T-cell (primary cell): ENCODE data around the gene SLC2A10. TPM values are rescaled to one million over a fixed set of nuclear protein-coding genes. Genes with fewer than 3 reads are reported as not detected.
A peak's percentile ranks its signal among the peaks of the same experiment; 100 is the strongest.

Source experiments
- ATAC-seq, 4 experiments: fragments of 200-7000 bp in 3 of 4; fragments of 150-1000 bp in 1 of 4; cut with Tn5 transposase; replicated peaks in 1 of 4; 1 replicate in 3 of 4; 2 replicates in 1 of 4; pipeline ENCODE4 v1.10.0; 2021; ENCODE audit warnings: moderate library complexity in 3 of 4, mild to moderate bottlenecking in 2 of 4, moderate number of reproducible peaks in 1 of 4
- CTCF ChIA-PET, 2 donors: fragments of 300-600 bp; sonication (Branson Sonifier 250); formaldehyde crosslinking; loops; one replicate each; lab custom pipeline; 2022; ENCODE audit warnings: antibody characterized with exemption in 2 of 2; lab: Charles Lee
- POLR2A ChIA-PET, 2 donors: fragments of 300-600 bp; sonication (Branson Sonifier 250); formaldehyde crosslinking; loops; one replicate each; lab custom pipeline; 2022; ENCODE audit warnings: antibody characterized with exemption in 2 of 2; lab: Charles Lee
- DNase-seq, 35 experiments: peaks; one replicate each; pipeline versions ENCODE4 v3.0.0 to v3.0.0-alpha.2; 2013 to 2023
- H3K27ac ChIP-seq: one replicate; pipeline ENCODE4 v1.5.1; 2013; ENCODE audit warnings: low read length
- H3K27me3 ChIP-seq, 2 experiments: replicated peaks in 1 of 2; 1 replicate in 1 of 2; 2 replicates in 1 of 2; pipeline versions ENCODE4 v1.6.1 to v1.7.0; 2013; ENCODE audit warnings: low read length in 1 of 2, mixed read lengths in 1 of 2; ENCODE audit not compliant: control insufficient read depth in 2 of 2, insufficient read depth in 2 of 2; ENCODE audit errors: extremely low read depth in 1 of 2
- H3K36me3 ChIP-seq, 2 donors: 1 replicate in 1 of 2; 2 replicates in 1 of 2; pipeline versions ENCODE4 v1.6.1 to v1.7.0; 2013; ENCODE audit warnings: low read length in 1 of 2; ENCODE audit not compliant: control insufficient read depth in 2 of 2, insufficient read depth in 1 of 2; ENCODE audit errors: extremely low read depth in 1 of 2
- H3K4me1 ChIP-seq, 2 experiments: 1 replicate in 1 of 2; 2 replicates in 1 of 2; pipeline versions ENCODE4 v1.6.1 to v1.7.0; 2013; ENCODE audit warnings: low read length in 2 of 2, mixed read lengths in 1 of 2; ENCODE audit not compliant: insufficient read depth in 2 of 2, control insufficient read depth in 1 of 2; ENCODE audit errors: extremely low read depth in 1 of 2
- H3K4me3 ChIP-seq, 2 donors: 1 replicate in 1 of 2; 2 replicates in 1 of 2; pipeline versions ENCODE4 v1.5.1 to v1.7.0; 2013; ENCODE audit warnings: mild to moderate bottlenecking in 2 of 2, low read length in 1 of 2, moderate library complexity in 1 of 2; ENCODE audit not compliant: control insufficient read depth in 1 of 2; ENCODE audit errors: extremely low read depth in 1 of 2
- H3K9me3 ChIP-seq: 2 replicates; pipeline ENCODE4 v1.7.0; 2013
- H3K27ac Mint-ChIP-seq, 2 donors: one replicate each; pipeline ENCODE4 v1.8.0; 2020 to 2021; ENCODE audit warnings: mild to moderate bottlenecking in 2 of 2, mixed read lengths in 2 of 2
- H3K27me3 Mint-ChIP-seq, 2 donors: one replicate each; pipeline ENCODE4 v1.8.0; 2021 to 2022; ENCODE audit warnings: mixed read lengths in 2 of 2
- H3K36me3 Mint-ChIP-seq: one replicate; pipeline ENCODE4 v1.8.0; 2021; ENCODE audit warnings: mixed read lengths
- H3K4me1 Mint-ChIP-seq, 3 donors: one replicate each; pipeline ENCODE4 v1.8.0; 2020 to 2022; ENCODE audit warnings: mixed read lengths in 3 of 3, mild to moderate bottlenecking in 1 of 3
- H3K4me3 Mint-ChIP-seq, 3 donors: one replicate each; pipeline ENCODE4 v1.8.0; 2020 to 2022; ENCODE audit warnings: mild to moderate bottlenecking in 3 of 3, mixed read lengths in 3 of 3, moderate library complexity in 3 of 3
- H3K9me3 Mint-ChIP-seq, 3 donors: one replicate each; pipeline ENCODE4 v1.8.0; 2020 to 2022; ENCODE audit warnings: mixed read lengths in 3 of 3
- WGBS: methylation state at CpG from one replicate; pipeline ENCODE4 v1.1.5; 2013; ENCODE audit warnings: missing lambda C conversion rate; ENCODE audit not compliant: insufficient coverage; 5-methylcytosine and 5-hydroxymethylcytosine counted together
- total RNA-seq, 35 experiments: library from RNA in 6 of 35; stranded (reverse) in 6 of 35; fragments of 120-200 nt in 1 of 35; gene quantifications; one replicate each; pipeline versions ENCODE4 v1.2.1 to v1.2.4 and lab custom pipeline; 2013 to 2026

SLC2A10 gene
- total RNA-seq, 5 donors from 2014 or later (not counting 1 experiment from before 2014, with no cell fraction given), result 0.07 to 0.54 (median 0.09) TPM; not detected in 2

GRCh38 chr20:46705378-46705729 is 4.1 kb upstream of the SLC2A10 start:
- DNase-seq, result no peak
- CTCF ChIA-PET, result no interaction called here
- 100% methylated on average over 1 of the region's 4 CpGs for WGBS

GRCh38 chr20:46706242-46706641 is 3.2 kb upstream of the SLC2A10 start:
- Histone ChIP-seq H3K27ac (no peak overlapping the region), H3K4me3 (peak overlapping the region in 1 of 2 donors; percentile 7), H3K27me3 (peaks cover 0 to 39% of the 10 kb centered on the region in 2 experiments), H3K9me3 (no peaks in the 10 kb centered on the region), H3K36me3 (no peaks in the 10 kb centered on the region), H3K4me1 (peaks cover 0 to 7% of the 10 kb centered on the region in 2 experiments)
- DNase-seq (no peak), ATAC-seq (no peak)
- 50% methylated on average over 1 of the region's 2 CpGs for WGBS
- H3K27ac Mint-ChIP-seq, result no peak overlapping the region
- H3K27me3 Mint-ChIP-seq, result peaks cover 57% of the 10 kb centered on the region in 2 donors
- no peak overlapping the region for H3K4me3 Mint-ChIP-seq
- H3K36me3 Mint-ChIP-seq, result no peaks in the 10 kb centered on the region
- CTCF ChIA-PET, result no interaction called here
- peaks cover 13 to 16% (median 13%) of the 10 kb centered on the region in 3 donors for H3K4me1 Mint-ChIP-seq
- peaks cover 0 to 10% (median 8%) of the 10 kb centered on the region in 3 donors for H3K9me3 Mint-ChIP-seq
- POLR2A ChIA-PET, result no interaction called here

More at GRCh38 chr20:46705378-46705729, 4.1 kb upstream of the SLC2A10 start:
- ATAC-seq, result no peak
- H3K9me3 Mint-ChIP-seq, result peaks cover 0 to 10% (median 8%) of the 10 kb centered on the region in 3 donors
- no peaks in the 10 kb centered on the region for H3K36me3 ChIP-seq
- no peak overlapping the region for H3K4me3 ChIP-seq
- H3K27ac ChIP-seq, result no peak overlapping the region
- POLR2A ChIA-PET, result no interaction called here
- no peaks in the 10 kb centered on the region for H3K36me3 Mint-ChIP-seq
- H3K27me3 Mint-ChIP-seq, result peaks cover 53 to 57% of the 10 kb centered on the region in 2 donors
- H3K4me3 Mint-ChIP-seq, result no peak overlapping the region
- no peak overlapping the region for H3K27ac Mint-ChIP-seq
- peaks cover 0 to 32% of the 10 kb centered on the region in 2 experiments for H3K27me3 ChIP-seq
- peaks cover 10 to 14% (median 11%) of the 10 kb centered on the region in 3 donors for H3K4me1 Mint-ChIP-seq
- no peaks in the 10 kb centered on the region for H3K9me3 ChIP-seq
- H3K4me1 ChIP-seq, result peaks cover 0 to 7% of the 10 kb centered on the region in 2 experiments

GRCh38 chr20:46708172-46708860 is 1.1 kb upstream of the SLC2A10 start:
- 66% methylated on average over 6 of the region's 8 CpGs for WGBS

GRCh38 chr20:46709055-46709458 is 392 bp upstream of the SLC2A10 start:
- H3K27me3 Mint-ChIP-seq, result peaks cover 62 to 74% of the 10 kb centered on the region in 2 donors
- no peak overlapping the region for H3K4me3 ChIP-seq
- H3K9me3 ChIP-seq, result no peaks in the 10 kb centered on the region
- H3K9me3 Mint-ChIP-seq, result peaks cover 0 to 10% (median 8%) of the 10 kb centered on the region in 3 donors
- H3K4me3 Mint-ChIP-seq, result peak overlapping the region; percentile 35 to 71 (median 47)
- ATAC-seq (no peak), DNase-seq (no peak)
- 78% methylated on average over 12 of the region's 13 CpGs for WGBS
- CTCF ChIA-PET, result no interaction called here
- no peak overlapping the region for H3K27ac ChIP-seq
- no peaks in the 10 kb centered on the region for H3K36me3 ChIP-seq
- H3K4me1 Mint-ChIP-seq, result peaks cover 13 to 16% (median 13%) of the 10 kb centered on the region in 3 donors
- peaks cover 0 to 7% of the 10 kb centered on the region in 2 experiments for H3K4me1 ChIP-seq
- POLR2A ChIA-PET, result no interaction called here
- no peaks in the 10 kb centered on the region for H3K36me3 Mint-ChIP-seq
- peaks cover 0 to 53% of the 10 kb centered on the region in 2 experiments for H3K27me3 ChIP-seq
- peak overlapping the region in 1 of 2 donors; percentile 53 for H3K27ac Mint-ChIP-seq

More at GRCh38 chr20:46708172-46708860, 1.1 kb upstream of the SLC2A10 start:
- ChIA-PET CTCF (interaction anchor here in 1 of 2 donors (0.5 kb wide), 2 partner anchors 13 to 43 kb away, joined by 3 to 7 read pairs; no protein-coding TSS in a partner anchor), POLR2A (no interaction called here)
- H3K4me1 Mint-ChIP-seq, result peaks cover 13 to 16% (median 13%) of the 10 kb centered on the region in 3 donors
- Histone ChIP-seq H3K36me3 (no peaks in the 10 kb centered on the region), H3K4me3 (no peak overlapping the region), H3K27me3 (peaks cover 0 to 48% of the 10 kb centered on the region in 2 experiments), H3K9me3 (no peaks in the 10 kb centered on the region), H3K27ac (no peak overlapping the region), H3K4me1 (peaks cover 0 to 7% of the 10 kb centered on the region in 2 experiments)
- H3K27ac Mint-ChIP-seq, result no peak overlapping the region
- H3K9me3 Mint-ChIP-seq, result peaks cover 0 to 10% (median 8%) of the 10 kb centered on the region in 3 donors
- H3K27me3 Mint-ChIP-seq, result peaks cover 63 to 72% of the 10 kb centered on the region in 2 donors
- DNase-seq, result peak in 1 of 35 experiments; percentile 25
- no peak for ATAC-seq
- peak overlapping the region in 1 of 3 donors; percentile 71 for H3K4me3 Mint-ChIP-seq
- H3K36me3 Mint-ChIP-seq, result no peaks in the 10 kb centered on the region

- H3K36me3 Mint-ChIP-seq, result no peaks in the 10 kb centered on the region
- H3K4me3 ChIP-seq, result no peak overlapping the region
- ATAC-seq (no peak), DNase-seq (no peak)
- H3K4me1 ChIP-seq, result peaks cover 0 to 7% of the 10 kb centered on the region in 2 experiments
- H3K9me3 Mint-ChIP-seq, result peaks cover 0 to 10% (median 8%) of the 10 kb centered on the region in 3 donors
- no peak overlapping the region for H3K27ac ChIP-seq
- WGBS, result 88% methylated on average over 9 of the region's 22 CpGs
- H3K27me3 ChIP-seq, result peaks cover 0 to 63% of the 10 kb centered on the region in 2 experiments
- peak overlapping the region; percentile 57 to 80 (median 64) for H3K4me3 Mint-ChIP-seq
- ChIA-PET CTCF (no interaction called here), POLR2A (no interaction called here)
- H3K27ac Mint-ChIP-seq, result peak overlapping the region in 1 of 2 donors; percentile 5
- H3K36me3 ChIP-seq, result no peaks in the 10 kb centered on the region
- peaks cover 63 to 80% of the 10 kb centered on the region in 2 donors for H3K27me3 Mint-ChIP-seq
- peaks cover 13 to 16% (median 13%) of the 10 kb centered on the region in 3 donors for H3K4me1 Mint-ChIP-seq
- H3K9me3 ChIP-seq, result no peaks in the 10 kb centered on the region
These were observed 884 bp downstream of the SLC2A10 start for GRCh38 chr20:46710153-46710913.

- H3K27me3 ChIP-seq, result peaks cover 0 to 67% of the 10 kb centered on the region in 2 experiments
These were observed 2.7 kb downstream of the SLC2A10 start for GRCh38 chr20:46712056-46712636.

More at GRCh38 chr20:46712056-46712636, 2.7 kb downstream of the SLC2A10 start:
- no peak for DNase-seq
- Histone ChIP-seq H3K27ac (no peak overlapping the region), H3K4me3 (no peak overlapping the region), H3K4me1 (peaks cover 0 to 7% of the 10 kb centered on the region in 2 experiments), H3K9me3 (no peaks in the 10 kb centered on the region), H3K36me3 (no peaks in the 10 kb centered on the region)
- Mint-ChIP-seq H3K9me3 (no peaks in the 10 kb centered on the region), H3K4me1 (peaks cover 13 to 16% (median 13%) of the 10 kb centered on the region in 3 donors), H3K4me3 (no peak overlapping the region), H3K27ac (no peak overlapping the region), H3K36me3 (no peaks in the 10 kb centered on the region), H3K27me3 (peaks cover 56 to 85% of the 10 kb centered on the region in 2 donors)
- POLR2A ChIA-PET, result no interaction called here
- 92% methylated on average over 2 of the region's 5 CpGs for whole genome bisulfite sequencing
- ATAC-seq, result no peak
- CTCF ChIA-PET, result no interaction called here
